AG09309 (cell line): ENCODE data around the gene ZNF319.

Experiments used
- DNase-seq: peaks from one replicate; pipeline ENCODE4 v3.0.0-alpha.2; 2010; ENCODE audit warnings: low read depth
- H3K4me3 ChIP-seq: 2 replicates; pipeline ENCODE4 v1.5.1; 2011; ENCODE audit warnings: mild to moderate bottlenecking, low read depth, low read length, moderate library complexity; ENCODE audit not compliant: control insufficient read depth
- TF ChIP-seq, protein P1 (sequence below): IDR thresholded peaks from 2 replicates; pipeline ENCODE4 v1.5.1; 2011; ENCODE audit warnings: mild to moderate bottlenecking, low read depth, low read length, inconsistent platforms; ENCODE audit not compliant: insufficient read depth, control insufficient read depth; ENCODE audit errors: missing control alignments

ZNF319 gene

DNA sequence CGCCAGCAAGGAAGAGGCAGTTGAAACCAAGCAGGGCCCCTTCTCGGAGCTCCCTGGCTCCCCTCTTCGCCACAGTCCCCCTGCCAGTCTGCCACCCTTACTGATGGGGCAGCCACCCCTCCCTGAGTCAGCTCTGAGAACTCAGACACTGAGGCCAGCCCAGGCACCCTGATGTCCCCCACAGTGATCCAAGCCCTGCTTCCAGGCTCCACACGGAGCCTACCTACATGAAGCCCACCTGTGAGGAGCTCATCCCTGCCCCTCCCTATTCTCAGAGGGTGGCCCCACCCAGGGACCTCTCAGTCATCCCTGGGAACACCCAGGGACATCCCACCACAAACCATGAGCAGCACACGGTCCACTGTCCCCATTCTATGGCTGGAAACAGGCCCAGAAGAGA is 38.4 kb downstream of the ZNF319 start:
- no peak for DNase-seq
- no peak overlapping the region for H3K4me3 ChIP-seq
- TF ChIP-seq, protein P1, sequence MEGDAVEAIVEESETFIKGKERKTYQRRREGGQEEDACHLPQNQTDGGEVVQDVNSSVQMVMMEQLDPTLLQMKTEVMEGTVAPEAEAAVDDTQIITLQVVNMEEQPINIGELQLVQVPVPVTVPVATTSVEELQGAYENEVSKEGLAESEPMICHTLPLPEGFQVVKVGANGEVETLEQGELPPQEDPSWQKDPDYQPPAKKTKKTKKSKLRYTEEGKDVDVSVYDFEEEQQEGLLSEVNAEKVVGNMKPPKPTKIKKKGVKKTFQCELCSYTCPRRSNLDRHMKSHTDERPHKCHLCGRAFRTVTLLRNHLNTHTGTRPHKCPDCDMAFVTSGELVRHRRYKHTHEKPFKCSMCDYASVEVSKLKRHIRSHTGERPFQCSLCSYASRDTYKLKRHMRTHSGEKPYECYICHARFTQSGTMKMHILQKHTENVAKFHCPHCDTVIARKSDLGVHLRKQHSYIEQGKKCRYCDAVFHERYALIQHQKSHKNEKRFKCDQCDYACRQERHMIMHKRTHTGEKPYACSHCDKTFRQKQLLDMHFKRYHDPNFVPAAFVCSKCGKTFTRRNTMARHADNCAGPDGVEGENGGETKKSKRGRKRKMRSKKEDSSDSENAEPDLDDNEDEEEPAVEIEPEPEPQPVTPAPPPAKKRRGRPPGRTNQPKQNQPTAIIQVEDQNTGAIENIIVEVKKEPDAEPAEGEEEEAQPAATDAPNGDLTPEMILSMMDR, result no peak

DNA sequence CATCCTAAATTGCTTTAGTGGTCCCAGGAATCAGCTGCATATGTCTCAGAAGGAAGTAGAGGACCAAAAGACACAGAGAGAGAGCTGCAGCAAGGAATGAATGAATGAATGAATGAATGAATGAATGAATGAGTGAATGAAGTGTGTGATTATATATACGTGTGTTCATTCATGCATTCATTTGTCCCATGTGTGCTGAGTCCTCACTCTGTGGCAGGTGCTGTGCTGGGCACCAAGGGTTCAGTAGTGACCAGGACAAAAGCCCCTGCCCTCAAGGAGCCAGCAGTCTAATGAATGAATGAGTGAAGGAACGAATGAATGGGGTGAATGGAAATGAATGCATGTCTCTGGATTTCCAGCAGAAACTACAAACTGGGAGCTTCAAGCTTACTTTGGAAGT is 38.9 kb downstream of the ZNF319 start:
- no peak overlapping the region for H3K4me3 ChIP-seq
- no peak for DNase-seq
- TF ChIP-seq, protein P1, result no peak

DNA sequence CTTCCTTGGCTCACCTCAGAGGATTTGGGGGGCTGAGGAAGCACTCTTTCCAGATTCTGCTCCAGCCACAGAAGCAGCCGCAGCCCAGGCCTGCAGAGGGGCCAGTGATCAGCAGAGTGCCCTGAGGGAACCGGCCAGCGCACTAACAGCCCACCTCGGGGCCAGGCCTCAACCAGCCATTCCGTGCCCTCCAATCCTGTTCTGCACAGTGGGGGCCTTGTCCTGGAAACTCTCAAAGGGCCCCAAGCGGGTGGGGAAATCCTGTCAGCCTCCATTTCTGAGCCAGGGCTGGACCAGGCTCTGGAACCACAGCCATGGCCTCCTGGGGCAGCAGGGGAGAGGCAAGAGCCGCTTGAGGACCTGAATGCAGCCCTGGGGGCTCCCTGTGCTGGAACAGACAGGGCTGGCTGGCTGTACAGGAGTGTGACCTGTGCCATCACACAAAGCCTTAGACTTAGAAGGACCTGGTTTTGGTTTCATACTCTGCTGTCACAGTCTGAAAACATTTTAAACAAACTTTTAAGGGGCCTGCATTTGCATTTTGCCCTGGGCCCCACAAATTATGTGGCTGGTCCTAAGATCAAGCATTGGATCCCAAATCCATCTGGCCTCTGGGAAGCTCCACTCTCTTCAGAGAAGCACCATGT is 39.5 kb downstream of the ZNF319 start:
- TF ChIP-seq, protein P1, result no peak
- DNase-seq, result no peak
- H3K4me3 ChIP-seq, result no peak overlapping the region

DNA sequence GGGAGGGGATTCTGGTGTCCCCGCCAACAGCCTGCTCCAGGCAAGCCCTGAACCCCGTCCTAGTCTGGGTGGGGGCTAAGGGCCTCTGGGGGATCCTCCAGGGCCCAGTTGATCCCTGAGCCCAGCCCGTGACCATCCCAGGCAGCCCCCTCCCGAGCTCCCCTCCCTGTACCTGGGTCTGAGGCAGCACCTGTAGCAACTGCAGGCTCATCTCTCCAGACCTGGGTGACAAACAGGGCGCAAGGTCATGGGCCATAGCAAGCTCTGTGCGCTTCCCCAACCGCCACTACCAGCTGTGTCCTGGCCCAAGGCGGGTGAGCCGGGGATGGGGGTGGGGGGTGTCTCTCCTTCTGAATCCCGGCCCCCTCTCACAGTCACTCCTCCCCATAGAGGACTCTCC is 40.2 kb downstream of the ZNF319 start:
- no peak for DNase-seq
- TF ChIP-seq, protein P1, result no peak
- H3K4me3 ChIP-seq, result no peak overlapping the region

DNA sequence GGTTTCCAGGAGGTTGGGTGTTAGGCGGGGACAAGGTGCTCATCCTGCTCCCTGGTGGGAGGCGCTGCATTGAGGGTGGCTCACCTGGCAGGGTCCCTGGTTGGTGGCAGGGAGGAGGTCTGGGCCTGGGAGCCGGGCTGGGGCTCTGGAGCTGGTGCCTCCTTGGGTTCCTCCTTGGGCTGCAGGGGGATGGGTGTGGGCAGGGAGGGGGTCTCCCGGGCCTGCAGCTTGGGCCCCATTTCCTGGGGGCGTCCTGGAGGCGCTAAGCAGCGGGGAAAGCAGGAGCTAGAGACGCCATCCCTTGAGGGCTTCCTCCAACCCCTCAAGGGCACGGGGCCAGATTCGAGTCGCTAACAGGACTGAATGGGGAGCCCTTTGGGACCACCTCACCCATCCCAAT is 40.7 kb downstream of the ZNF319 start:
- DNase-seq, result no peak
- TF ChIP-seq, protein P1, result no peak

DNA sequence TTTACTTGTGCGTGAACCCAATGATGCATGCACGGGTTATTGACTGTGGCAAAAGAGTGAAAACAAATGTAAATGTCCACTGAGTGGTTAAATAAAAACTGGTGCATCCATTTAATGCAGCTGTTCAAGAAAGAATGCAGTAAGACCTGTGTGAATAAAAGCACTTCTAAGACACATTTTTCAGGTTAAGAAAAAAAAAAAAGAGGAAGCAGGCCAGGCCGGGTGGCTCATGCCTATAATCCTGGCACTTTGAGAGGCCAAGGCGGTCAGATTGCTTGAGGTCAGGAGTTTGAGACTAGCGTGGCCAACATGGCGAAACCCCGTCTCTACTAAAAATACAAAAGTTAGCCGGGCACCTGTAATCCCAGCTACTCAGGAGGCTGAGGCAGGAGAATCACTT is 41.4 kb downstream of the ZNF319 start:
- TF ChIP-seq, protein P1, result no peak
- H3K4me3 ChIP-seq, result no peak overlapping the region
- no peak for DNase-seq

More for the DNA sequence above, 40.7 kb downstream of the ZNF319 start:
- no peak overlapping the region for H3K4me3 ChIP-seq
